ENCODE data around the gene CFL1. TPM values are rescaled to one million over a fixed set of nuclear protein-coding genes. Genes with fewer than 3 reads are reported as not detected.

The CFL1 gene
- total and polyA plus RNA-seq, 12 donors, result 159 to 962 (median 320) TPM

GRCh38 chr11:65897020-65897471 lies 39.1 kb upstream of the CFL1 start:
- Histone ChIP-seq H3K9me3 (no peaks in the 10 kb centered on the region), H3K36me3 (peaks cover 0 to 6% (median 0%) of the 10 kb centered on the region in 9 donors), H3K27me3 (peaks cover 0 to 9% (median 4%) of the 10 kb centered on the region in 7 donors), H3K4me3 (no peak overlapping the region), H3K27ac (no peak overlapping the region), H3K4me1 (peaks cover 15 to 55% (median 44%) of the 10 kb centered on the region in 9 donors)
- ATAC-seq, result no peak
- intact Hi-C loops (cut with DNase I), result no loop called here
- WGBS, 2 donors, result 92 to 94% methylated on average over 4 of the region's 4 CpGs
- DNase-seq, result no peak
- no peak for TF ChIP-seq CTCF (IDR thresholded peaks at IDR 0.05)

- Histone ChIP-seq H3K27me3 (peaks cover 0 to 9% (median 4%) of the 10 kb centered on the region in 7 donors), H3K4me1 (peaks cover 16 to 61% (median 52%) of the 10 kb centered on the region in 9 donors), H3K27ac (no peak overlapping the region), H3K36me3 (peaks cover 0 to 6% (median 0%) of the 10 kb centered on the region in 9 donors), H3K4me3 (no peak overlapping the region), H3K9me3 (no peaks in the 10 kb centered on the region)
- TF ChIP-seq CTCF (IDR thresholded peaks at IDR 0.05), result no peak
- intact Hi-C loops (cut with DNase I), result no loop called here
- DNase-seq (no peak), ATAC-seq (no peak)
- 92 to 93% methylated on average over 14 of the region's 14 CpGs for WGBS, 2 donors
Measured at GRCh38 chr11:65896034-65896999, 38.3 kb upstream of the CFL1 start.

GRCh38 chr11:65895482-65895981 lies 37.6 kb upstream of the CFL1 start:
- no peak for TF ChIP-seq CTCF (IDR thresholded peaks at IDR 0.05)
- Histone ChIP-seq H3K9me3 (no peaks in the 10 kb centered on the region), H3K36me3 (peaks cover 0 to 6% (median 0%) of the 10 kb centered on the region in 9 donors), H3K27ac (no peak overlapping the region), H3K27me3 (peaks cover 0 to 9% (median 4%) of the 10 kb centered on the region in 7 donors), H3K4me1 (peaks cover 16 to 61% (median 54%) of the 10 kb centered on the region in 9 donors), H3K4me3 (no peak overlapping the region)
- 94 to 96% methylated on average over 5 of the region's 5 CpGs for WGBS, 2 donors
- ATAC-seq (no peak), DNase-seq (no peak)
- intact Hi-C loops (cut with DNase I), result no loop called here

- intact Hi-C loops (cut with DNase I), result no loop called here
- peak overlapping the region in 8 of 10 donors; percentile 66 to 98 (median 90) for H3K4me3 ChIP-seq
Measured at GRCh38 chr11:65894034-65894591, 36.1 kb upstream of the CFL1 start.

More at GRCh38 chr11:65894034-65894591, 36.1 kb upstream of the CFL1 start:
- H3K4me1 ChIP-seq, result peaks cover 18 to 61% (median 53%) of the 10 kb centered on the region in 9 donors
- H3K36me3 ChIP-seq, result peaks cover 0 to 6% (median 0%) of the 10 kb centered on the region in 9 donors
- DNase-seq (peak; percentile 65 to 73), ATAC-seq (peak in 2 of 8 donors; percentile 18 to 19)
- 50 to 61% methylated on average over 16 of the region's 16 CpGs for WGBS, 2 donors
- H3K27ac ChIP-seq, result peak overlapping the region; percentile 91 to 100 (median 98)
- no peak for TF ChIP-seq CTCF (IDR thresholded peaks at IDR 0.05)
- H3K9me3 ChIP-seq, result no peaks in the 10 kb centered on the region
- peaks cover 0 to under 1% (median 0%) of the 10 kb centered on the region in 7 donors for H3K27me3 ChIP-seq
